ENCODE data around the gene ATP6V1C2.

ATP6V1C2 gene

GRCh38 chr2:10832203-10832936 is 110.9 kb downstream of the ATP6V1C2 start:
- ChIA-PET CTCF (interaction anchor here (0.6 to 8.3 kb wide), 51 partner anchors 9 to 798 kb away, joined by 3 to 129 read pairs (median 4); partner anchors contain the start of genes PDIA6 and SLC66A3), POLR2A (no interaction called here)
- peak; percentile 89 for DNase-seq (ENCODE audit: extremely low spot score)
- peak; percentile 93 for TF ChIP-seq CTCF (IDR thresholded peaks at IDR 0.05; ENCODE audit: control extremely low read depth, extremely low read depth, low read depth, missing control alignments)

- ChIA-PET POLR2A (no interaction called here), CTCF (interaction anchor here (0.6 to 8.3 kb wide), 52 partner anchors 9 to 797 kb away, joined by 3 to 129 read pairs (median 4); partner anchors contain the start of genes PDIA6 and SLC66A3)
- no peak for DNase-seq (ENCODE audit: extremely low spot score)
- no peak for TF ChIP-seq CTCF (IDR thresholded peaks at IDR 0.05; ENCODE audit: control extremely low read depth, extremely low read depth, low read depth, missing control alignments)
These were observed 111.6 kb downstream of the ATP6V1C2 start for GRCh38 chr2:10833021-10833420.

GRCh38 chr2:10834068-10834655 is 112.7 kb downstream of the ATP6V1C2 start:
- ChIA-PET POLR2A (no interaction called here), CTCF (interaction anchor here (0.7 to 8.3 kb wide), 11 partner anchors 11 to 750 kb away, joined by 3 to 129 read pairs (median 11); partner anchors contain the start of gene PDIA6)
- TF ChIP-seq CTCF (IDR thresholded peaks at IDR 0.05; ENCODE audit: control extremely low read depth, extremely low read depth, low read depth, missing control alignments), result no peak
- no peak for DNase-seq (ENCODE audit: extremely low spot score)
